A549 (cell line): ENCODE results near the gene MYO1D. TPM values are rescaled to one million over a fixed set of nuclear protein-coding genes. Genes with fewer than 3 reads are reported as not detected.
"Not testable (repeated sequence)": the region's sequence is repeated elsewhere in the genome, so short reads cannot be mapped to it uniquely, and the experiment has no call there.

Experiments used
- ATAC-seq, 2 experiments: fragments of 200-7000 bp in 1 of 2; fragments of >200 bp in 1 of 2; cut with Nextera tagmentation in 1 of 2; cut with Tn5 transposase in 1 of 2; 3 replicates each; pipeline versions ENCODE4 v1.8.0 to v1.9.1; 2018 to 2020; ENCODE audit warnings: mild to moderate bottlenecking in 1 of 2, moderate library complexity in 1 of 2
- CTCF ChIA-PET: fragments of 300-600 bp; sonication (Branson Sonifier 250); formaldehyde crosslinking; extraction: SDS; loops from one replicate; lab custom pipeline; 2021; ENCODE audit warnings: antibody characterized with exemption, inconsistent platforms; lab: Yijun Ruan, JAX
- POLR2A ChIA-PET: fragments of 350-600 bp; formaldehyde crosslinking; extraction: SDS; loops from one replicate; lab custom pipeline; 2021; ENCODE audit warnings: antibody characterized with exemption, inconsistent platforms; lab: Yijun Ruan, JAX
- DNase-seq, 2 experiments: peaks; one replicate each; pipeline versions ENCODE4 v3.0.0 to v3.0.0-alpha.2; 2011 to 2016; ENCODE audit warnings: low read depth in 1 of 2, low spot score in 1 of 2
- FAIRE-seq: peaks from 2 replicates; lab custom pipeline; 2011; peaks lifted over from hg19 to GRCh38; lab: Jason Lieb, UNC
- H3K27ac ChIP-seq, 2 experiments: fragments of >200 bp; sonication (Bioruptor Twin); formaldehyde crosslinking; 3 replicates each; pipeline ENCODE4 v1.5.1; 2016 to 2017
- H3K4me1 ChIP-seq: fragments of >200 bp; sonication (Bioruptor Twin); formaldehyde crosslinking; 3 replicates; pipeline ENCODE4 v1.6.1; 2016
- H3K4me2 ChIP-seq: fragments of >200 bp; sonication (Bioruptor Twin); formaldehyde crosslinking; 3 replicates; pipeline ENCODE4 v1.6.1; 2016
- H3K4me3 ChIP-seq: fragments of >200 bp; sonication (Bioruptor Twin); formaldehyde crosslinking; 3 replicates; pipeline ENCODE4 v1.5.1; 2016
- H3K9me3 ChIP-seq: fragments of >200 bp; sonication (Bioruptor Twin); formaldehyde crosslinking; 3 replicates; pipeline ENCODE4 v1.6.1; 2016
- ATOH8 ChIP-seq: fragments of 250-450 bp; sonication (Bioruptor Pico); IDR thresholded peaks from 2 replicates; pipeline ENCODE4 v1.5.0; 2020; ENCODE audit warnings: low read depth, mild to moderate bottlenecking, moderate library complexity
- BHLHE40 ChIP-seq: IDR thresholded peaks from 2 replicates; pipeline ENCODE4 v1.6.1; 2012; ENCODE audit warnings: low read depth, low read length, inconsistent platforms
- CBX8 ChIP-seq: fragments of 200-600 bp; sonication (generic); IDR thresholded peaks from 2 replicates; pipeline ENCODE4 v1.6.1; 2016
- CHD2 ChIP-seq: fragments of 150-350 bp; IDR thresholded peaks from 2 replicates; pipeline ENCODE4 v1.6.1; 2014; ENCODE audit warnings: low read length; ENCODE audit not compliant: partially characterized antibody
- CTCF ChIP-seq: fragments of >200 bp; sonication (Bioruptor Twin); formaldehyde crosslinking; IDR thresholded peaks from 3 replicates; pipeline ENCODE4 v1.5.1; 2016
- E2F6 ChIP-seq: IDR thresholded peaks from 2 replicates; pipeline ENCODE4 v1.6.1; 2012; ENCODE audit warnings: low read depth, borderline replicate concordance
- EP300 ChIP-seq, 2 experiments: fragments of >200 bp; sonication (Bioruptor Twin); formaldehyde crosslinking; IDR thresholded peaks; 2 replicates in 1 of 2; 3 replicates in 1 of 2; pipeline ENCODE4 v1.6.1; 2016 to 2017
- HES2 ChIP-seq: fragments of >200 bp; sonication (Bioruptor Twin); formaldehyde crosslinking; IDR thresholded peaks from 2 replicates; pipeline ENCODE4 v1.6.1; 2016
- HEYL ChIP-seq: fragments of 250-450 bp; sonication (Bioruptor Pico); IDR thresholded peaks from 2 replicates; pipeline ENCODE4 v1.8.0; 2021; ENCODE audit warnings: mild to moderate bottlenecking, moderate library complexity
- HMGXB4 ChIP-seq: fragments of 250-450 bp; sonication (Bioruptor Pico); IDR thresholded peaks from 2 replicates; pipeline ENCODE4 v1.5.0; 2021; ENCODE audit warnings: mild to moderate bottlenecking, moderate library complexity, borderline replicate concordance
- MYC ChIP-seq: IDR thresholded peaks from 2 replicates; pipeline ENCODE4 v1.6.1; 2012; ENCODE audit warnings: mild to moderate bottlenecking, inconsistent platforms, low read length, improper control_type of control experiment, borderline replicate concordance
- NR3C1 ChIP-seq: fragments of >200 bp; sonication (Bioruptor Twin); formaldehyde crosslinking; IDR thresholded peaks from 3 replicates; pipeline ENCODE4 v1.6.1; 2017
- PHF8 ChIP-seq: fragments of 200-600 bp; sonication (generic); IDR thresholded peaks from 2 replicates; pipeline ENCODE4 v1.6.1; 2016; ENCODE audit warnings: low read depth, mild to moderate bottlenecking, antibody characterized with exemption, moderate library complexity, borderline replicate concordance
- POLR2AphosphoS2 ChIP-seq: conservative IDR thresholded peaks from 2 replicates; pipeline ENCODE4 v1.6.1; 2012; ENCODE audit warnings: low read length, improper control_type of control experiment, inconsistent platforms
- RCOR1 ChIP-seq: fragments of 150-350 bp; IDR thresholded peaks from 2 replicates; pipeline ENCODE4 v1.6.1; 2014; ENCODE audit warnings: antibody characterized with exemption, low read length, low read depth
- SMC3 ChIP-seq: fragments of >200 bp; sonication (Bioruptor Twin); formaldehyde crosslinking; IDR thresholded peaks from 3 replicates; pipeline ENCODE4 v1.6.1; 2018; ENCODE audit warnings: inconsistent platforms
- TFCP2L1 ChIP-seq: fragments of 250-450 bp; sonication (Bioruptor Pico); IDR thresholded peaks from 2 replicates; pipeline ENCODE4 v1.5.0; 2021; ENCODE audit warnings: mild to moderate bottlenecking
- TP53 ChIP-seq: fragments of 250-450 bp; sonication (Bioruptor Pico); IDR thresholded peaks from 2 replicates; pipeline ENCODE4 v1.5.0; 2021; ENCODE audit warnings: mild to moderate bottlenecking, moderate library complexity
- ZFP36 ChIP-seq: fragments of 450-650 bp; IDR thresholded peaks from 2 replicates; pipeline ENCODE4 v1.6.1; 2014; ENCODE audit warnings: borderline replicate concordance; ENCODE audit not compliant: partially characterized antibody
- ZNF302 ChIP-seq: fragments of 250-450 bp; sonication (Bioruptor Pico); IDR thresholded peaks from 2 replicates; pipeline ENCODE4 v1.9.0; 2021; ENCODE audit warnings: inconsistent platforms, mild to moderate bottlenecking, moderate library complexity
- WGBS: methylation state at CpG from one replicate; pipeline ENCODE4 v1.1.6; 2017; ENCODE audit errors: missing lambda C conversion rate; 5-methylcytosine and 5-hydroxymethylcytosine counted together
- polyA plus RNA-seq, 4 experiments: library from polyadenylated mRNA; depleted of rRNA in 3 of 4; stranded (reverse); fragments of >200 nt; fragmentation: RNase III in 1 of 4; extraction: RNeasy Plus Mini Kit Qiagen cat#74134 plus additional on column Dnase treatment in 1 of 4; gene quantifications; 2 replicates in 3 of 4; 3 replicates in 1 of 4; pipeline ENCODE4 v1.2.3, GENCODE V29; 2011 to 2017

MYO1D gene
- polyA plus RNA-seq, 2 of the 4 experiments (the other 2 are of a cell fraction) = 2.8 to 4.2 TPM

GRCh38 chr17:32525122-32525521 lies 351.8 kb downstream of the MYO1D start:
- no peak overlapping the region for H3K4me3 ChIP-seq
- no peaks in the 10 kb centered on the region for H3K4me1 ChIP-seq
- no peak overlapping the region for H3K27ac ChIP-seq
- no peak for FAIRE-seq
- H3K9me3 ChIP-seq = no peaks in the 10 kb centered on the region
- no peak overlapping the region for H3K4me2 ChIP-seq
- 47% methylated on average over 4 of the region's 4 CpGs for WGBS
- CTCF ChIA-PET = interaction anchor here (0.6 to 1.5 kb wide), 5 partner anchors 8 to 1252 kb away, joined by 3 to 5 read pairs (median 4); no protein-coding TSS in a partner anchor
- DNase-seq = no peak
- POLR2A ChIA-PET = no interaction called here
- ATAC-seq = no peak
- no peak for TF ChIP-seq HES2
- TF ChIP-seq PHF8 = no peak

GRCh38 chr17:32524553-32524880 lies 352.4 kb downstream of the MYO1D start:
- FAIRE-seq, DNase-seq, H3K9me3 ChIP-seq, POLR2A ChIA-PET, H3K4me2 ChIP-seq, ATAC-seq, H3K4me1 ChIP-seq, H3K27ac ChIP-seq, H3K4me3 ChIP-seq: not testable (repeated sequence)
- 77% methylated on average over 6 of the region's 6 CpGs for WGBS
- CTCF ChIA-PET = interaction anchor here (1.0 kb wide), 1 partner anchor 43 kb away, joined by 3 read pairs; no protein-coding TSS in a partner anchor

GRCh38 chr17:32523827-32524552 lies 352.9 kb downstream of the MYO1D start:
- FAIRE-seq (no peak), ATAC-seq (no peak), DNase-seq (no peak)
- H3K4me2 ChIP-seq = no peak overlapping the region
- ChIA-PET POLR2A (no interaction called here), CTCF (interaction anchor here (1.0 kb wide), 1 partner anchor 44 kb away, joined by 3 read pairs; no protein-coding TSS in a partner anchor)
- H3K27ac ChIP-seq = no peak overlapping the region
- H3K4me3 ChIP-seq = no peak overlapping the region
- TF ChIP-seq EP300 (IDR thresholded peaks at IDR 0.05) (no peak), ZFP36 (no peak), CHD2 (no peak), RCOR1 (no peak), HMGXB4 (CRISPR knock-in tag) (no peak), CBX8 (no peak), NR3C1 (no peak), ZNF302 (no peak), TP53 (CRISPR knock-in tag) (no peak), E2F6 (no peak), CTCF (no peak), TFCP2L1 (CRISPR knock-in tag) (no peak), BHLHE40 (no peak), HEYL (CRISPR knock-in tag) (no peak), MYC (no peak), POLR2AphosphoS2 (no peak), HES2 (no peak), SMC3 (no peak), ATOH8 (CRISPR knock-in tag) (no peak)
- WGBS = 77% methylated on average over 12 of the region's 12 CpGs
- H3K9me3 ChIP-seq = no peaks in the 10 kb centered on the region
- no peaks in the 10 kb centered on the region for H3K4me1 ChIP-seq
